ENCODE results near the gene NEK5.

- no peak for TF ChIP-seq CTCF (IDR thresholded peaks at IDR 0.05)
- TF ChIP-seq POLR2A (IDR thresholded peaks at IDR 0.05) = no peak
- TF ChIP-seq POLR2AphosphoS5 (IDR thresholded peaks at IDR 0.05) = no peak
Measured at GRCh38 chr13:52164989-52165388, 36.1 kb upstream of the NEK5 start.

All from prostate gland (tissue), 2 donors.